ENCODE results near the gene PLEKHA4. TPM values are rescaled to one million over a fixed set of nuclear protein-coding genes. Genes with fewer than 3 reads are reported as not detected.

The PLEKHA4 gene
- total and polyA plus RNA-seq, 2 of the 13 experiments (the other 11 are each of a cell fraction or from before 2014, with no cell fraction given), result 4.8 to 6.0 TPM

GRCh38 chr19:48907671-48908070 is 39.3 kb upstream of the PLEKHA4 start (continued):
- TF ChIP-seq, protein P1, sequence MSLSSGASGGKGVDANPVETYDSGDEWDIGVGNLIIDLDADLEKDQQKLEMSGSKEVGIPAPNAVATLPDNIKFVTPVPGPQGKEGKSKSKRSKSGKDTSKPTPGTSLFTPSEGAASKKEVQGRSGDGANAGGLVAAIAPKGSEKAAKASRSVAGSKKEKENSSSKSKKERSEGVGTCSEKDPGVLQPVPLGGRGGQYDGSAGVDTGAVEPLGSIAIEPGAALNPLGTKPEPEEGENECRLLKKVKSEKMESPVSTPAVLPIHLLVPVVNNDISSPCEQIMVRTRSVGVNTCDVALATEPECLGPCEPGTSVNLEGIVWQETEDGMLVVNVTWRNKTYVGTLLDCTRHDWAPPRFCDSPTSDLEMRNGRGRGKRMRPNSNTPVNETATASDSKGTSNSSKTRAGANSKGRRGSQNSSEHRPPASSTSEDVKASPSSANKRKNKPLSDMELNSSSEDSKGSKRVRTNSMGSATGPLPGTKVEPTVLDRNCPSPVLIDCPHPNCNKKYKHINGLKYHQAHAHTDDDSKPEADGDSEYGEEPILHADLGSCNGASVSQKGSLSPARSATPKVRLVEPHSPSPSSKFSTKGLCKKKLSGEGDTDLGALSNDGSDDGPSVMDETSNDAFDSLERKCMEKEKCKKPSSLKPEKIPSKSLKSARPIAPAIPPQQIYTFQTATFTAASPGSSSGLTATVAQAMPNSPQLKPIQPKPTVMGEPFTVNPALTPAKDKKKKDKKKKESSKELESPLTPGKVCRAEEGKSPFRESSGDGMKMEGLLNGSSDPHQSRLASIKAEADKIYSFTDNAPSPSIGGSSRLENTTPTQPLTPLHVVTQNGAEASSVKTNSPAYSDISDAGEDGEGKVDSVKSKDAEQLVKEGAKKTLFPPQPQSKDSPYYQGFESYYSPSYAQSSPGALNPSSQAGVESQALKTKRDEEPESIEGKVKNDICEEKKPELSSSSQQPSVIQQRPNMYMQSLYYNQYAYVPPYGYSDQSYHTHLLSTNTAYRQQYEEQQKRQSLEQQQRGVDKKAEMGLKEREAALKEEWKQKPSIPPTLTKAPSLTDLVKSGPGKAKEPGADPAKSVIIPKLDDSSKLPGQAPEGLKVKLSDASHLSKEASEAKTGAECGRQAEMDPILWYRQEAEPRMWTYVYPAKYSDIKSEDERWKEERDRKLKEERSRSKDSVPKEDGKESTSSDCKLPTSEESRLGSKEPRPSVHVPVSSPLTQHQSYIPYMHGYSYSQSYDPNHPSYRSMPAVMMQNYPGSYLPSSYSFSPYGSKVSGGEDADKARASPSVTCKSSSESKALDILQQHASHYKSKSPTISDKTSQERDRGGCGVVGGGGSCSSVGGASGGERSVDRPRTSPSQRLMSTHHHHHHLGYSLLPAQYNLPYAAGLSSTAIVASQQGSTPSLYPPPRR (CRISPR knock-in tag; IDR thresholded peaks at IDR 0.05; ENCODE audit: borderline replicate concordance), result peak; percentile 78
- TF ChIP-seq NR2F2 (IDR thresholded peaks at IDR 0.05; ENCODE audit: borderline replicate concordance, low read depth) (peak; percentile 87; the same call in 1 of the 2 replicates), SNRNP70 (IDR thresholded peaks at IDR 0.05; ENCODE audit: low read depth, low read length) (no peak), MXI1 (IDR thresholded peaks at IDR 0.05; ENCODE audit: borderline replicate concordance, low read depth, low read length) (peak; percentile 44; the same call in 1 of the 3 replicates), NCOR1 (IDR thresholded peaks at IDR 0.05; ENCODE audit: borderline replicate concordance, low read length) (peak; percentile 75), ZMYM2 (CRISPR knock-in tag; IDR thresholded peaks at IDR 0.05) (peak; percentile 85), CHD4 (IDR thresholded peaks at IDR 0.05; ENCODE audit: borderline replicate concordance, low read length) (no peak), MEF2D (CRISPR knock-in tag; IDR thresholded peaks at IDR 0.05) (0 out of 2 replicates have a peak, but pooled peaks have one; percentile 43), NFE2L2 (IDR thresholded peaks at IDR 0.05; ENCODE audit: low read length) (peak; percentile 24; the same call in 1 of the 2 replicates), ZNF557 (CRISPR knock-in tag; IDR thresholded peaks at IDR 0.05) (no peak), CREM (IDR thresholded peaks at IDR 0.05) (peak; percentile 74; the same call in 1 of the 2 replicates), CREM (CRISPR knock-in tag; IDR thresholded peaks at IDR 0.05) (no peak), ZMYM3 (CRISPR knock-in tag; IDR thresholded peaks at IDR 0.05) (peak; percentile 46; the same call in 1 of the 2 replicates), SOX13 (IDR thresholded peaks at IDR 0.05) (peak; percentile 56), SOX13 (CRISPR knock-in tag; conservative IDR thresholded peaks at IDR 0.05 in 1 of 2, IDR thresholded peaks at IDR 0.05 in 1 of 2) (peak in 1 of 2 experiments; percentile 78; a peak in 2 of 4 replicates), IRF2 (CRISPR knock-in tag; IDR thresholded peaks at IDR 0.05) (peak; percentile 83), SMARCC2 (IDR thresholded peaks at IDR 0.05) (no peak), ZNF615 (CRISPR knock-in tag; IDR thresholded peaks at IDR 0.05; ENCODE audit: borderline replicate concordance) (no peak), HMGA1 (CRISPR knock-in tag; conservative IDR thresholded peaks at IDR 0.05) (no peak), MLX (CRISPR knock-in tag; IDR thresholded peaks at IDR 0.05) (peak; percentile 71; the same call in 1 of the 2 replicates), MTA1 (CRISPR knock-in tag; IDR thresholded peaks at IDR 0.05; ENCODE audit: borderline replicate concordance) (0 out of 2 replicates have a peak, but pooled peaks have one; percentile 90), TSC22D2 (CRISPR knock-in tag; IDR thresholded peaks at IDR 0.05; ENCODE audit: borderline replicate concordance) (peak; percentile 28; the same call in 1 of the 2 replicates)
- TF ChIP-seq, protein P2, sequence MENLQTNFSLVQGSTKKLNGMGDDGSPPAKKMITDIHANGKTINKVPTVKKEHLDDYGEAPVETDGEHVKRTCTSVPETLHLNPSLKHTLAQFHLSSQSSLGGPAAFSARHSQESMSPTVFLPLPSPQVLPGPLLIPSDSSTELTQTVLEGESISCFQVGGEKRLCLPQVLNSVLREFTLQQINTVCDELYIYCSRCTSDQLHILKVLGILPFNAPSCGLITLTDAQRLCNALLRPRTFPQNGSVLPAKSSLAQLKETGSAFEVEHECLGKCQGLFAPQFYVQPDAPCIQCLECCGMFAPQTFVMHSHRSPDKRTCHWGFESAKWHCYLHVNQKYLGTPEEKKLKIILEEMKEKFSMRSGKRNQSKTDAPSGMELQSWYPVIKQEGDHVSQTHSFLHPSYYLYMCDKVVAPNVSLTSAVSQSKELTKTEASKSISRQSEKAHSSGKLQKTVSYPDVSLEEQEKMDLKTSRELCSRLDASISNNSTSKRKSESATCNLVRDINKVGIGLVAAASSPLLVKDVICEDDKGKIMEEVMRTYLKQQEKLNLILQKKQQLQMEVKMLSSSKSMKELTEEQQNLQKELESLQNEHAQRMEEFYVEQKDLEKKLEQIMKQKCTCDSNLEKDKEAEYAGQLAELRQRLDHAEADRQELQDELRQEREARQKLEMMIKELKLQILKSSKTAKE (CRISPR knock-in tag; IDR thresholded peaks at IDR 0.05; ENCODE audit: borderline replicate concordance), result peak; percentile 38; the same call in 1 of the 2 replicates
- TF ChIP-seq, protein P3, sequence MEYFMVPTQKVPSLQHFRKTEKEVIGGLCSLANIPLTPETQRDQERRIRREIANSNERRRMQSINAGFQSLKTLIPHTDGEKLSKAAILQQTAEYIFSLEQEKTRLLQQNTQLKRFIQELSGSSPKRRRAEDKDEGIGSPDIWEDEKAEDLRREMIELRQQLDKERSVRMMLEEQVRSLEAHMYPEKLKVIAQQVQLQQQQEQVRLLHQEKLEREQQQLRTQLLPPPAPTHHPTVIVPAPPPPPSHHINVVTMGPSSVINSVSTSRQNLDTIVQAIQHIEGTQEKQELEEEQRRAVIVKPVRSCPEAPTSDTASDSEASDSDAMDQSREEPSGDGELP (IDR thresholded peaks at IDR 0.05; ENCODE audit: borderline replicate concordance, low read depth), result no peak
